HG02759 (cell line): ENCODE results near the gene NRXN3.

Source experiments
- ATAC-seq: cut with Tn5 transposase; IDR thresholded peaks from one replicate; pipeline ENCODE4 v1.9.1; 2021; ENCODE audit warnings: mild to moderate bottlenecking, moderate library complexity; ENCODE audit not compliant: unreplicated experiment

The NRXN3 gene

GRCh38 chr14:79871136-79871535 is 1701.0 kb downstream of the NRXN3 start:
- no peak for ATAC-seq

- no peak for ATAC-seq
Measured at GRCh38 chr14:79878229-79878628, 1708.1 kb downstream of the NRXN3 start.

- no peak for ATAC-seq
Measured at GRCh38 chr14:79878785-79879184, 1708.6 kb downstream of the NRXN3 start.

GRCh38 chr14:79881299-79881698 is 1711.1 kb downstream of the NRXN3 start:
- no peak for ATAC-seq

- ATAC-seq: no peak
Measured at GRCh38 chr14:79890527-79890926, 1720.4 kb downstream of the NRXN3 start.

GRCh38 chr14:79896009-79896408 is 1725.8 kb downstream of the NRXN3 start:
- ATAC-seq: no peak

- no peak for ATAC-seq
Measured at GRCh38 chr14:79899610-79900009, 1729.4 kb downstream of the NRXN3 start.

GRCh38 chr14:79904497-79904896 is 1734.3 kb downstream of the NRXN3 start:
- no peak for ATAC-seq

- no peak for ATAC-seq
Measured at GRCh38 chr14:79906994-79907393, 1736.8 kb downstream of the NRXN3 start.

- no peak for ATAC-seq
Measured at GRCh38 chr14:79910086-79910485, 1739.9 kb downstream of the NRXN3 start.

- no peak for ATAC-seq
Measured at GRCh38 chr14:79911744-79912143, 1741.6 kb downstream of the NRXN3 start.

- no peak for ATAC-seq
Measured at GRCh38 chr14:79914595-79914994, 1744.4 kb downstream of the NRXN3 start.

- no peak for ATAC-seq
Measured at GRCh38 chr14:79915406-79915805, 1745.2 kb downstream of the NRXN3 start.

GRCh38 chr14:79916281-79916680 is 1746.1 kb downstream of the NRXN3 start:
- ATAC-seq: no peak

- no peak for ATAC-seq
Measured at GRCh38 chr14:79916892-79917291, 1746.7 kb downstream of the NRXN3 start.
